ENCODE data around the gene RASSF5. TPM values are rescaled to one million over a fixed set of nuclear protein-coding genes. Genes with fewer than 3 reads are reported as not detected.

The RASSF5 gene
- total RNA-seq, 2 experiments from 2014 or later = 211 TPM

DNA sequence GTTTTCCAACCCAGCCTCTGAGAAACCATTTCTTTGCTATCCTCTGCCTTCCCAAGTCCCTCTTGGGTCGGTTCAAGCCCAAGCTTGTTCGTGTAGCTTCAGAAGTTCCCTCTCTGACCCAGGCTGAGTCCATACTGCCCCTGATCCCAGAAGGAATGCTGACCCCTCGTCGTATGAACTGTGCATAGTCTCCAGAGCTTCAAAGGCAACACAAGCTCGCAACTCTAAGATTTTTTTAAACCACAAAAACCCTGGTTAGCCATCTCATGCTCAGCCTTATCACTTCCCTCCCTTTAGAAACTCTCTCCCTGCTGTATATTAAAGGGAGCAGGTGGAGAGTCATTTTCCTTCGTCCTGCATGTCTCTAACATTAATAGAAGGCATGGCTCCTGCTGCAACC lies 81.2 kb downstream of the RASSF5 start:
- H3K9me3 Mint-ChIP-seq = no peaks in the 10 kb centered on the region
- H3K4me1 Mint-ChIP-seq = peaks cover 55% of the 10 kb centered on the region
- POLR2A ChIA-PET = interaction anchor here (1.3 to 24.5 kb wide), 3 partner anchors 21 to 82 kb away, joined by 4 to 584 read pairs (median 4); partner anchors contain the start of gene RASSF5
- no peaks in the 10 kb centered on the region for H3K27me3 Mint-ChIP-seq
- DNase-seq = no peak
- H3K36me3 Mint-ChIP-seq = peaks cover 36% of the 10 kb centered on the region
- H3K27ac Mint-ChIP-seq = peak overlapping the region; percentile 71
- no peak overlapping the region for H3K4me3 Mint-ChIP-seq
- ATAC-seq (ENCODE audit: low read depth) = no peak

DNA sequence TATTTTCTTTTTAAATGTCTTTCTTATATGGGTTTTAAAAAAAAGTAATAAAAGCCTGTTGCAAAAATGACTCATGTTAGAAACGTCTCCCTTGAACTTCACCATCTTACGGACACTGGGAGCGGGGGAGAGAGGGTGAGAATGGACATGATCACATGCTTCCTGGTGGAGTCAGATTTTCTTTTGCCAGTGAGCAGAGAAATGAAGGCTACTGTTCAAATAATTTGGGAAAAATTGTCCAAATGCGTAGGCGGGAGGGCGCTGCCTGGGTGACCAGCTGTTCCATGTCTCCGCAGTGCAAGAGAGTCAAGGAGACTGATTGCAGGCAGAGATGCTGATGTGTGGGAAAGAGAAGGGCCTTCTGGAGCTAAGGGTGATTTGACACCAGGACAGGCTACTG lies 81.9 kb downstream of the RASSF5 start:
- H3K27ac Mint-ChIP-seq = peak overlapping the region; percentile 83
- H3K36me3 Mint-ChIP-seq = peaks cover 33% of the 10 kb centered on the region
- H3K4me3 Mint-ChIP-seq = peak overlapping the region; percentile 38
- ATAC-seq (ENCODE audit: low read depth) = no peak
- POLR2A ChIA-PET = interaction anchor here (1.3 to 24.5 kb wide), 2 partner anchors 20 to 29 kb away, joined by 4 to 584 read pairs; no protein-coding TSS in a partner anchor
- peaks cover 52% of the 10 kb centered on the region for H3K4me1 Mint-ChIP-seq
- no peaks in the 10 kb centered on the region for H3K27me3 Mint-ChIP-seq
- no peaks in the 10 kb centered on the region for H3K9me3 Mint-ChIP-seq
- DNase-seq = no peak

DNA sequence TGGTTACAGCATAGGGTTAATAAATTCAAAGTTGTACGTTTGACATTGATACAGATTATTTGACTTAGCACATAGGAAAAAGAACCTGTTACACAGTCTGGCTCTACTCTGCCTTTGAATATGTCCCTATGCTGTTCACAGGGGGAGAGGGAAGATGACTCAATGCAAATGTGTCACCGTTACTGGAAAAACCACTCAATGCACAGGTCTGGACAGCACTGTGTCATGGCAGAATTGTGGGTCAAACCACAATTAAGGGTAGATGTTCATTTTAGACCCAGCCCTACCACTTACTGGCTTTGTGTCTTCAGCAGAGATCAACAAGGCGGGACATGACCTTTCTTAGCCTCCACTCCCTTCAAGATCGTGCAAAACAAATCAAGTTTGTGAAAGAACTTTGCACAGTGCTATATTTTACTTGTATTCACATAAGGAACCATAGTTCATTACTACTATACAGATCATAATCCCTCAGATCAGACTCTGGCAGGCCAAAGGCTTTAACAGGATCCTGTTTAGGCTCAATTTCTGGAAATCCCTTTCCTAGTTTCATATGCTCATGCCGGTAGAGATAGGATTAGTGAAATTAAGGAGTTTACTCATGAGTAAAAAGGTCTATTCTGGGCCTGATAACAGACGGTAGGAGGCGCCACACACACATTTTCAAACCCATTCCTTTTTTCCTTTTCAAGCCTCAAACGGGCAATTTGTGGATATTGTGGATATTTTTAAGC lies 82.9 kb downstream of the RASSF5 start:
- Mint-ChIP-seq H3K36me3 (peaks cover 30% of the 10 kb centered on the region), H3K27me3 (no peaks in the 10 kb centered on the region), H3K9me3 (no peaks in the 10 kb centered on the region), H3K27ac (peak overlapping the region; percentile 83), H3K4me1 (peaks cover 45% of the 10 kb centered on the region), H3K4me3 (peak overlapping the region; percentile 60)
- ATAC-seq (ENCODE audit: low read depth) = peak; percentile 93
- DNase-seq = no peak
- POLR2A ChIA-PET = interaction anchor here (1.3 kb wide), 1 partner anchor 19 kb away, joined by 4 read pairs; no protein-coding TSS in a partner anchor

DNA sequence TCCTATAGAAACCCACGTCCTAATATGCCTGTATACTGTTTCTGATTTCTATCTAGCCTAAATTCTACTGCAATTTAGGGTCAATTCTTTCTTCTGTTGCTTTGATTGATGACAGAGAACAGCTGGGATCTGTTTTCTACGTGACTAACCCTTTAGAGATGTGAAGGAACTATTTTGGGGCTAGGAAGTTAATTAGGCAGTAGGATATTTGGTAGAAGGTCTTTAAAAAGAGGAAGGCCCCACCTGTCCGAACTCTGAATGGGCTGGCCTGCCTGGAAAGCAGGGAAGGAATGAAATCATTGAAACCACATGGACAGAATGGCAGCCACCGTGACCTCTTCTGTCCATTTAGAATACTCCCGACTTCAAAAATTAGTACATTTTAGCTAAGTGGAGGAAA lies 83.9 kb downstream of the RASSF5 start:
- DNase-seq (no peak), ATAC-seq (ENCODE audit: low read depth) (no peak)
- POLR2A ChIA-PET = interaction anchor here (1.0 to 2.4 kb wide), 4 partner anchors 11 to 46 kb away, joined by 3 to 8 read pairs (median 4); no protein-coding TSS in a partner anchor
- no peak overlapping the region for H3K4me3 Mint-ChIP-seq
- H3K27me3 Mint-ChIP-seq = no peaks in the 10 kb centered on the region
- peaks cover 44% of the 10 kb centered on the region for H3K4me1 Mint-ChIP-seq
- no peaks in the 10 kb centered on the region for H3K9me3 Mint-ChIP-seq
- H3K36me3 Mint-ChIP-seq = peaks cover 30% of the 10 kb centered on the region
- H3K27ac Mint-ChIP-seq = peak overlapping the region; percentile 83

DNA sequence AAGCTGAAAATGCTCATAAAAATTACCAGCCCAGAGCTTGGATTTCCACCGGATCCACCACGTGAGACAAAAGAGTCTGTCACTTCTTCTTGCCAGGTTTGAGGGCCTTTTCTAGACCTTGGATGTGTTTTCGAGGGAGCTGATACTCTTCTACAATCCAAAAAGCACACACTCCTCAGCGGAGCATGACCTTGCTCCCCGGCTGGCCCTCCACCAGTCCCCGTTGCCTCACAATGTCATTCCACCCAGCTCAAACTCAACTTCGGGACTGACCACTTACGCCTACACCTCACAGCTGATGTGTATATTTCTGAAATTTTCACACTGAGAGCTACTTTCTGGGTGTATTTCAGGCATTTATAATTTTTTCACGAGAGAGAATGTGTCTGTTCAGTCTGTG lies 84.4 kb downstream of the RASSF5 start:
- H3K9me3 Mint-ChIP-seq = no peaks in the 10 kb centered on the region
- peaks cover 28% of the 10 kb centered on the region for H3K36me3 Mint-ChIP-seq
- DNase-seq (no peak), ATAC-seq (ENCODE audit: low read depth) (no peak)
- no peaks in the 10 kb centered on the region for H3K27me3 Mint-ChIP-seq
- H3K27ac Mint-ChIP-seq = no peak overlapping the region
- H3K4me1 Mint-ChIP-seq = peaks cover 42% of the 10 kb centered on the region
- no peak overlapping the region for H3K4me3 Mint-ChIP-seq
- POLR2A ChIA-PET = interaction anchor here (1.0 to 2.4 kb wide), 5 partner anchors 11 to 46 kb away, joined by 3 to 8 read pairs (median 4); no protein-coding TSS in a partner anchor

DNA sequence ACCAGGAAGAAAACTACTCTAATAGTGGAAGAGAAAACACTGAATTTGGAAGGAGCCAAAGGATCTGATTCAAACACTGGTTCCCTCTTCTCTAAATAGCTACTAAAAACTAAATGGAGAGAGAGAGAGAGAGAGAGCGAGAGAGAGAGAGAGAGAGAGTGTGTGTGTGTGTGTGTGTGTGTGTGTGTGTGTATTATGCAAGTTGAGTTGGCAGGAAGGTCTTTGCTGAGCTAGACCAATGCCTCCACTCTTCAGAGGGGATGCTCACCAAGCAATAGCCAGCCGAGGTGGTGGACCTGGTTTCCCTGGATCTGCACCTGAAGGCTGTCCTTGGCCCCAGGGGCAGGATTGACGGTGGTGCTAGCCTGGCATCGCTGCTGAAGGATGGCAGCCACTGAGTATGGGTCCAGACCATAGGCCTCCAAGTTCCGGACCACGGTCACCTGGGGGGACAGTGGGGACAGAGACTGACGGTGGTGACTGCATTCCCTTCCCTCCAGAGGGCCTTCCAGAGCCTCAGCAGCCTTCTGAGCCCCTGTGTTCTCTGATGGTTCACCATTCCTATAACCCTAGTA lies 86.1 kb downstream of the RASSF5 start:
- H3K36me3 Mint-ChIP-seq = peaks cover 25% of the 10 kb centered on the region
- H3K27me3 Mint-ChIP-seq = no peaks in the 10 kb centered on the region
- H3K9me3 Mint-ChIP-seq = no peaks in the 10 kb centered on the region
- peak overlapping the region; percentile 66 for H3K27ac Mint-ChIP-seq
- no peak for ATAC-seq (ENCODE audit: low read depth)
- no peak overlapping the region for H3K4me3 Mint-ChIP-seq
- peaks cover 31% of the 10 kb centered on the region for H3K4me1 Mint-ChIP-seq
- DNase-seq = no peak
- POLR2A ChIA-PET = interaction anchor here (1.7 to 1.8 kb wide), 2 partner anchors 19 to 39 kb away, joined by 4 to 5 read pairs; partner anchors contain the start of gene EIF2D

DNA sequence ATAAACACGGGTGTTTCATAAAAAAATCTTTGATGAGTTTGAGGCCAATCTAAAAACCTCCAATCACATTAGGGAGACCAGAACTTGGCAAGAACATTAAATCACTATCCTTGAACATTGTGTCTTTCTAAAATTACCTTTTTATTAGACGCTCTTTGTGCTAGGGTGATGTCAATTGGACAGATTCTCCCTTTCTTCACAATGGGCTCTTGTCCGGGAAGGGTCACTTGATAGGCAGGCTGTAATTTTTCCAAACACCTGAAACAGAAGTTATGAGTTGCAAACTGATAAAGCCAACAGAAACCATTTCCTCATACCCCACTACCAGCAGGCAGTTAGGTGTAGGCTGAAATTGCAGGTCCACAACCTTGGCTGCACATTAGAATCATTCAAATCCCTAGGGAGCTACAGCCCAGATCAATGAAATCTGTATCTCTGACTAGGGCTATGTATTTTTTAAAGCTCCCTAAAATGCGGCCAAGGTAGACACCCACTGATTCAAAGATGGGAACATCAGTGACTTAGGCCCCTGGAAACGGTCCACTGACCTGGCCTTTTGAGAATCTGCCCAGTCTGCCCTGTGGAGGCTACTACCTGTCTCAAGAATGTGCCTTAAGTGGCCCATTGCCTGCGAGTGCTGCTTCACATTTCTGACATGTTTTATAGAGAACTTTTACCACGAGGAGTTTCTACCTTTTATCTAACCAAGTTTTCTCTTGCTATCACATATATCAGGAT lies 88.4 kb downstream of the RASSF5 start:
- Mint-ChIP-seq H3K4me1 (peaks cover 11% of the 10 kb centered on the region), H3K9me3 (no peaks in the 10 kb centered on the region), H3K4me3 (no peak overlapping the region), H3K36me3 (peaks cover 19% of the 10 kb centered on the region), H3K27me3 (no peaks in the 10 kb centered on the region), H3K27ac (no peak overlapping the region)
- DNase-seq (no peak), ATAC-seq (ENCODE audit: low read depth) (no peak)
- POLR2A ChIA-PET = no interaction called here

DNA sequence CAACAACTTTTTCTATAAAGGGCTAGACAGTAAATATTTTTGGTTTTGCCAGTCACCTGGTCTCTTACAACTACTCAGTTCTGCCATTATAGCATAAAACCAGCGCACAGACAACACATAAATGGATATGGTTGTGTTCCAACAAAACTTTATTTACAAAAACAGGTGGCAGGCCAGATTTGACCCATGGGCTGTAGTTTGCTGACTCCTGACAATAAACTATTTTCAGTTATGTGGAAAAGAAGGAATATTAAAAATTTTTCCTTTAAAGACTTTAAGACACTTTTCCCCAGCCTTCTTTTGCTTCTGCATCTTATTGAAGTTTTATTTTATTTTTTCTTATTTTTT lies 89.0 kb downstream of the RASSF5 start:
- Mint-ChIP-seq H3K4me1 (peaks cover 5% of the 10 kb centered on the region), H3K27me3 (no peaks in the 10 kb centered on the region), H3K9me3 (no peaks in the 10 kb centered on the region), H3K27ac (no peak overlapping the region), H3K4me3 (no peak overlapping the region), H3K36me3 (peaks cover 18% of the 10 kb centered on the region)
- POLR2A ChIA-PET = no interaction called here
- no peak for DNase-seq
- no peak for ATAC-seq (ENCODE audit: low read depth)

DNA sequence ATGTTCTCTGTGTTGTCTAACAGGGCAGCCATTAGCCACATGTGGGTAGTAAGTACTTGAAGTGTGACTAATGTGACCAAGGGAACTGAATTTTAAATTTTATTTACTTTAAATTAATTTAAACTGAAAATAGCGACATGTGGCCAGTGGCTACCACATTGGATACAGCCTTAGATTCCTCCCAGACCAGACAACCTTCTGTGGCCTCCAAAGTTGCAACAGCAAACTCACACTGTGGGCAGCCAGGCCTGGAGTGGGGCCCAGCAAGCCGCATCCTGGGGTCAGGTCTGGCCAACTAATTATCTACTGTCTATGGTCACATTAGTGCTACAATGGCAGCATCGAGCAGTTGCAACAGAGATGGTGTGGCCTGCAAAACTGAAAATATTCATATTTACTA lies 93.2 kb downstream of the RASSF5 start:
- Mint-ChIP-seq H3K4me3 (no peak overlapping the region), H3K9me3 (no peaks in the 10 kb centered on the region), H3K27ac (no peak overlapping the region), H3K4me1 (peaks cover 2% of the 10 kb centered on the region), H3K27me3 (no peaks in the 10 kb centered on the region), H3K36me3 (peaks cover 11% of the 10 kb centered on the region)
- ATAC-seq (ENCODE audit: low read depth) = no peak
- no peak for DNase-seq
- POLR2A ChIA-PET = interaction anchor here (1.6 kb wide), 1 partner anchor 11 kb away, joined by 3 read pairs; no protein-coding TSS in a partner anchor

DNA sequence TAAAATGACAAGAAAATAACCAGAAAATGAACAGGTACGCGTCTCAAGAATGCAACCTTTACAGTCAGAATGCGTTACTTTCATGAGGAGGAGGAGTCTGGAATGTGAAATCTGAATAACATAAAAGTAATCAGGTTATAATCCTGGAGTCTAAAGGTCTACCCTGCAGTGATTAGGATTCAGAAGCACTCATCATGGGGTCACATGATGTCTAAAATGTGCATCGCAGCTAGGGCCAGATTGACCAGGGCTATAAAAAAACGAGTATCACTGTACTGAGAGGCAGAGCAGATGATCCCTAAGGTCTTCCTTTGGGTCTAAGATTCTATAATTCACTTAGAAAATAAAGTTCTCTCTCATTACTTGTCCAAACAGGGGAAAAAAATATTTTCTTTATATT lies 97.5 kb downstream of the RASSF5 start:
- DNase-seq (no peak), ATAC-seq (ENCODE audit: low read depth) (no peak)
- Mint-ChIP-seq H3K36me3 (peaks cover 10% of the 10 kb centered on the region), H3K4me1 (peaks cover 17% of the 10 kb centered on the region), H3K4me3 (no peak overlapping the region), H3K27ac (no peak overlapping the region), H3K27me3 (no peaks in the 10 kb centered on the region), H3K9me3 (no peaks in the 10 kb centered on the region)
- POLR2A ChIA-PET = no interaction called here

DNA sequence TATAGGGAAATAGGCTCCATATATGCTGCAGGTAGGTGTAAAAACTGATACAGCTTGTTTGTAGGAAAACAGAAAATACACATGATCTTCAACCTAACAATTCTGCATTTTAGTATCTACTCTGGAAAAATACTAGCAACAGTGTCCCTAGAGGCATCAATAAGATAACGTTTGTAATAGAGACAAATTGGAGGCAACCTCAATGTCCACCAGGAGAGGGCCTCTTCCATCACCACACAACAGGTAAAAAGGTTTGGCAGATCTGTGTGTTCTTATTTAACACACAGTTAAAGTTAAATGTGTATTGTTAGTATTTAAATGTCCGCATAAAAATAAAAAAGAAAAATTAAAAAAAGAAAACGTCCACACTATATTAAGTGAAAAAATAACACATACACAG lies 99.5 kb downstream of the RASSF5 start:
- ATAC-seq (ENCODE audit: low read depth) = peak; percentile 27
- Mint-ChIP-seq H3K9me3 (no peaks in the 10 kb centered on the region), H3K36me3 (peaks cover 10% of the 10 kb centered on the region), H3K27me3 (no peaks in the 10 kb centered on the region), H3K27ac (no peak overlapping the region), H3K4me3 (no peak overlapping the region), H3K4me1 (peaks cover 29% of the 10 kb centered on the region)
- no peak for DNase-seq
- POLR2A ChIA-PET = no interaction called here

DNA sequence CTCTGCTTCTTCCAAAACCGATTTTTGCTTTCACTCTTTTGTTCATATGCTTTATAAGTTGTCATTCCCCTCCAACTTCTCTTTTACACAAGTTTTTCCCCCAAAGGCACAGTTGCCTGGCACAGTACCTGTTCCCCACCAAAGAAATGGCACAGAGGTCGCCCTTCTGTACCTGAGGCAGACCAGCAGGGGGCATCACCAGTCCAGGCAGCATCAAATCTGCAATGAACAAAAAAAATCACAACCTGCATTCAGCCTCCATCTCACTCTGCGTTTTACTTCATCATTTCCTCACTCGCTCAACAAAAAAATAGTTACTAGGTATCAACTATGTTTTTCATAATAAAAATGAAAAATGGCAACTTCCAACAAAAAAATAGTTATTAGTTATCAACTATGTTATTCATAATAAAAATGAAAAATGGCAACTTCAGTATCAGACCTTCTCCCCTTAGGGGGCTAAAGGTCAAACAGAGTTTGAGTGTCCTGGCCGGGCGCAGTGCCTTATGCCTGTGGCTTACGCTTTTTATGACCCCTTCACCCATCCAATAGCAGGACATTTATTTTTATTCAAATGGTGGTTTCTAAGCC lies 100.9 kb downstream of the RASSF5 start:
- no peak for ATAC-seq (ENCODE audit: low read depth)
- no peak overlapping the region for H3K27ac Mint-ChIP-seq
- H3K36me3 Mint-ChIP-seq = peaks cover 10% of the 10 kb centered on the region
- H3K9me3 Mint-ChIP-seq = no peaks in the 10 kb centered on the region
- peak; percentile 59 for DNase-seq
- POLR2A ChIA-PET = interaction anchor here (1.6 kb wide), 1 partner anchor 19 kb away, joined by 4 read pairs; no protein-coding TSS in a partner anchor
- H3K4me1 Mint-ChIP-seq = peaks cover 29% of the 10 kb centered on the region
- H3K27me3 Mint-ChIP-seq = no peaks in the 10 kb centered on the region
- no peak overlapping the region for H3K4me3 Mint-ChIP-seq
